ENCODE results near the gene ARL5B.

Gene ARL5B

DNA sequence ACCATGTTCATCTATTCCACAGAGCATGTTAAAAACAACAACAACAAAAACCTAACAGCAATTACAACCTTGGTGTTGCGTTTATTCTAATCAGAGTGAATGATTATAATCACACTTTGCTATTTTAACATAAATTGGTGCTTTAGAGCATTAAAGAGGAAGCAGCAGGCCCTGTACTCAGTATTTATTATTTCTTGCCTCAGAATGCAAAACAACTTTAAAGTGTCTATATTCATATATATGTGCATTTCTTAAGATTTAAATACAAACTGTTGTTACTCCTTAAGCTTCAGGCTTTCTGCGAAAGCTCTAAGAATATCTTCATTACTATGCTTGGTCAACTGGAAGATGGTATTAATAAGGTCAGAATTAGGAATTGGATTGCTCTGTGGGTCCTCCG, 21.5 kb downstream of the ARL5B start:
- no peak for DNase-seq (ENCODE audit: low read depth)
- TF ChIP-seq, protein P1, sequence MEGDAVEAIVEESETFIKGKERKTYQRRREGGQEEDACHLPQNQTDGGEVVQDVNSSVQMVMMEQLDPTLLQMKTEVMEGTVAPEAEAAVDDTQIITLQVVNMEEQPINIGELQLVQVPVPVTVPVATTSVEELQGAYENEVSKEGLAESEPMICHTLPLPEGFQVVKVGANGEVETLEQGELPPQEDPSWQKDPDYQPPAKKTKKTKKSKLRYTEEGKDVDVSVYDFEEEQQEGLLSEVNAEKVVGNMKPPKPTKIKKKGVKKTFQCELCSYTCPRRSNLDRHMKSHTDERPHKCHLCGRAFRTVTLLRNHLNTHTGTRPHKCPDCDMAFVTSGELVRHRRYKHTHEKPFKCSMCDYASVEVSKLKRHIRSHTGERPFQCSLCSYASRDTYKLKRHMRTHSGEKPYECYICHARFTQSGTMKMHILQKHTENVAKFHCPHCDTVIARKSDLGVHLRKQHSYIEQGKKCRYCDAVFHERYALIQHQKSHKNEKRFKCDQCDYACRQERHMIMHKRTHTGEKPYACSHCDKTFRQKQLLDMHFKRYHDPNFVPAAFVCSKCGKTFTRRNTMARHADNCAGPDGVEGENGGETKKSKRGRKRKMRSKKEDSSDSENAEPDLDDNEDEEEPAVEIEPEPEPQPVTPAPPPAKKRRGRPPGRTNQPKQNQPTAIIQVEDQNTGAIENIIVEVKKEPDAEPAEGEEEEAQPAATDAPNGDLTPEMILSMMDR (conservative IDR thresholded peaks at IDR 0.05; ENCODE audit: low read depth, low read length): no peak
- H3K4me3 ChIP-seq (ENCODE audit: low read length): no peak overlapping the region

DNA sequence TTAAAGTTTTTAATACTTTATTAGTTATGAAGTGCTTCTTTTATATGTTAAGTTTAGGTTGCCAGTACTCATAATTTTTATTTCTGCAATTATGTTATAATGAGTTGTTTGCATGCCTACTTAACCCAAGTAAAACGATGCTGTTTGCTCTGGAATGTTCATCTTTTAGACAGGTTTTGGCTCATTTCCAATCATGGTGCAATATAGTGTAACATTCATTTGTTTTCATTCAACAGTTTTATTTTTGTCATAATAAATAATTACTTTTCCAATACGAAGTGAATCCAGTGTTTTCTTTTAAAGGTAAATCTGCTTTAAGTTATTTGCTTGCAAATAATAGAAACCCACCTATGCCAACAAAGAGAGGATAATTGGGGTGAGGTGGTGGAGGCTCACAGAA, 22.1 kb downstream of the ARL5B start:
- TF ChIP-seq, protein P1 (conservative IDR thresholded peaks at IDR 0.05; ENCODE audit: low read depth, low read length): no peak
- DNase-seq (ENCODE audit: low read depth): peak; percentile 73
- no peak overlapping the region for H3K4me3 ChIP-seq (ENCODE audit: low read length)

DNA sequence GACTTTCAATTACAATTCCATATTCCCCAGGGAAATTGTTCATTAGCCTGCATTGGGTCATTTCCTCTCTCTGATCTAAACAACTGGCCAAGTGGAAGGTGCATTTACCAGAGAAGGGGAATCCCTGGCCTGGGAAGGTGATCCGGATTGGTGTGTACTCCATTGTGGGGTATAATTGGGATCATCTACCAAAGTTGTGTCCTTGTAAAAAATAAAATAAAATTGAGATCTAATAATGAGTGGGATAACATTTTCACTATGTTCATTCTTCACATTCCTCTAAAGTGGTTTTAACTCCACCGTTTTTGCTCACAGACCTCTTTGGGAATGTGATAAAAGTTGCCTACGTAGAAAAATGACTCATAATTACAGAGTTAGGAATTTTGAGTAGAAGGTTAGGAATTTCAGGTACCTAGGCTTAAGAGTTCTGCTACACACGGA, 22.8 kb downstream of the ARL5B start:
- TF ChIP-seq, protein P1 (conservative IDR thresholded peaks at IDR 0.05; ENCODE audit: low read depth, low read length): no peak
- DNase-seq (ENCODE audit: low read depth): peak; percentile 69
- H3K4me3 ChIP-seq (ENCODE audit: low read length): no peak overlapping the region

DNA sequence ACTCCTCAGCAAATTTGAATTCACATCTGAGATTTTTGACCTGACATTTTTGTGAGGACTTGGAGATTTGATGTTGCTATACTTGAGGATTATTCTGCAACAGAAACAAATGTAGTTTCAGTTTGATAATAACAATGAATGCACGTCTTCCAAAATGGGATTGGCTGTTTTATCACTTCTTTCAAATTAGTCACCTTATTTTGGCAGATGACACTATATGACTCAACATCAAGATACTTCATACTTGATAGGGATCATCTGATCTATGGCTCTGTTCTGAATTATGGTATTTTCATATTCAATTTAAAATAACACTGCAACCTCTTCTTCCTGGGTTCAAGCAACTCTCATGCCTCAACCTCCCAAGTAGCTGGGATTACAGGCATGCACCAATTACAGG, 24.2 kb downstream of the ARL5B start:
- TF ChIP-seq, protein P1 (conservative IDR thresholded peaks at IDR 0.05; ENCODE audit: low read depth, low read length): no peak
- no peak for DNase-seq (ENCODE audit: low read depth)
- no peak overlapping the region for H3K4me3 ChIP-seq (ENCODE audit: low read length)

DNA sequence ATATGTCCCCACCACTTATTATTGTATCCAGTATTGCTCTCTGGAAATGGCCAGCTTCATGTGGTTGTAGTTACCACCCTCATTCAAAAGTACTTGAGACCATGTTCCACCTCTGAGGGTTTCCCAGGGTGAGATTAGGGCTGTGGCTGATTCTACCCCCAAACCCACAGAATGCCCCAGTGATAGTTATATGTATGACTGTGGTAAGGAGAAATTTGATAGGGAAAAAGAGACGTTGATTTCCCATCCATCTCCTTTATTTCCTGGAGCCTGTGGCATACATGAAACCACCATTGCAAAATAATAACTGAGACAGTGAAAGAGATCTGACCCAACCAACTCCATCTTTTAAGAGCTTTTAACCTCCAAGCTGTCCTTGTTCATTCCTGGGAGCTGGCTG, 25.2 kb downstream of the ARL5B start:
- TF ChIP-seq, protein P1 (conservative IDR thresholded peaks at IDR 0.05; ENCODE audit: low read depth, low read length): no peak
- DNase-seq (ENCODE audit: low read depth): no peak
- H3K4me3 ChIP-seq (ENCODE audit: low read length): no peak overlapping the region

DNA sequence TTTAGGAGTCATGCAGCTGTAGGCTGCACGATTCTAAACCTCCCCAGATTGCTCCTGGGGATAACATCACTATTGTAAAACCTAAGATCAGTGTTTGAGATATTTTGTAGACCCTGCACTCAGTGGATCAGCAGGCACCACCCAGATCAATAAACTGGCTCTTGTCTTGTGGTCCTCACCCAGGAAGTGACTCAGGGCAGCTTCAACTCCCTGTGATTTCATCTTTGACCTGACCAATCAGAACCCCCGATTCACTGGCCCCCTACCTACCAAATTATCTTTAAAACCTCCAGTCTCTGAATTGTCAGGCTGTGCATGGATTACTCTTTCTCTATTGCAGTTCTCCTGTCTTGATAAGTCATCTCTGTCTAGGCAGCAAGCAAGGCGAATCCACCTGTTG, 25.7 kb downstream of the ARL5B start:
- no peak for DNase-seq (ENCODE audit: low read depth)
- no peak overlapping the region for H3K4me3 ChIP-seq (ENCODE audit: low read length)
- TF ChIP-seq, protein P1 (conservative IDR thresholded peaks at IDR 0.05; ENCODE audit: low read depth, low read length): no peak

DNA sequence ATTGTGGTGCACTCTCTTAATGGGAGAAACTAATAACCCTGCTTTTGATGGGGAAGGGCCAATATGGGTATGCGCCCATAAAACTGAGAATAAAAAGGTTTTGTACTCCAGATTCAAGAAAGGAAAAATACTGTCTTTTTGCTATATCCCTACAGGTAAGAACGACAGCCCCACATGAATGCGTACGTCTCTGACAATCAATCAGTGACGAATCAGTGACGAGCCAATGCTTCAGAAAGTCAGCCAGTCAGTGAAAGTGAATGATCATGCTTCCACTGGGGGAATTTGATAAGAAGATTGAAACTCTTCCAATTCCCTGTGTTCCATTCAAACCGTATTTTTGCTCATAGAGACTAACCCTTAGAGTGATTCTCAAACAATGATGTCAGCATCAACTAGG, 26.3 kb downstream of the ARL5B start:
- no peak for DNase-seq (ENCODE audit: low read depth)
- TF ChIP-seq, protein P1 (conservative IDR thresholded peaks at IDR 0.05; ENCODE audit: low read depth, low read length): no peak
- H3K4me3 ChIP-seq (ENCODE audit: low read length): no peak overlapping the region
